Stimulated activated CD4-positive, alpha-beta T cell treated with anti-CD3 and anti-CD28 coated beads, Interleukin-4, amount 100 ng/mL, for 1 hour (primary cell): Measurements from ENCODE around the gene P2RY11.

ENCODE experiments used
- DNase-seq: peaks from one replicate; pipeline ENCODE4 v3.0.0-alpha.2; 2020

P2RY11 gene

DNA sequence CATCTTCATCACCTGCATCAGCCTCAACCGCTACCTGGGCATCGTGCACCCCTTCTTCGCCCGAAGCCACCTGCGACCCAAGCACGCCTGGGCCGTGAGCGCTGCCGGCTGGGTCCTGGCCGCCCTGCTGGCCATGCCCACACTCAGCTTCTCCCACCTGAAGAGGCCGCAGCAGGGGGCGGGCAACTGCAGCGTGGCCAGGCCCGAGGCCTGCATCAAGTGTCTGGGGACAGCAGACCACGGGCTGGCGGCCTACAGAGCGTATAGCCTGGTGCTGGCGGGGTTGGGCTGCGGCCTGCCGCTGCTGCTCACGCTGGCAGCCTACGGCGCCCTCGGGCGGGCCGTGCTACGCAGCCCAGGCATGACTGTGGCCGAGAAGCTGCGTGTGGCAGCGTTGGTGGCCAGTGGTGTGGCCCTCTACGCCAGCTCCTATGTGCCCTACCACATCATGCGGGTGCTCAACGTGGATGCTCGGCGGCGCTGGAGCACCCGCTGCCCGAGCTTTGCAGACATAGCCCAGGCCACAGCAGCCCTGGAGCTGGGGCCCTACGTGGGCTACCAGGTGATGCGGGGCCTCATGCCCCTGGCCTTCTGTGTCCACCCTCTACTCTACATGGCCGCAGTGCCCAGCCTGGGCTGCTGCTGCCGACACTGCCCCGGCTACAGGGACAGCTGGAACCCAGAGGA lies 2.6 kb downstream of the P2RY11 start:
- peak; percentile 35 for DNase-seq

DNA sequence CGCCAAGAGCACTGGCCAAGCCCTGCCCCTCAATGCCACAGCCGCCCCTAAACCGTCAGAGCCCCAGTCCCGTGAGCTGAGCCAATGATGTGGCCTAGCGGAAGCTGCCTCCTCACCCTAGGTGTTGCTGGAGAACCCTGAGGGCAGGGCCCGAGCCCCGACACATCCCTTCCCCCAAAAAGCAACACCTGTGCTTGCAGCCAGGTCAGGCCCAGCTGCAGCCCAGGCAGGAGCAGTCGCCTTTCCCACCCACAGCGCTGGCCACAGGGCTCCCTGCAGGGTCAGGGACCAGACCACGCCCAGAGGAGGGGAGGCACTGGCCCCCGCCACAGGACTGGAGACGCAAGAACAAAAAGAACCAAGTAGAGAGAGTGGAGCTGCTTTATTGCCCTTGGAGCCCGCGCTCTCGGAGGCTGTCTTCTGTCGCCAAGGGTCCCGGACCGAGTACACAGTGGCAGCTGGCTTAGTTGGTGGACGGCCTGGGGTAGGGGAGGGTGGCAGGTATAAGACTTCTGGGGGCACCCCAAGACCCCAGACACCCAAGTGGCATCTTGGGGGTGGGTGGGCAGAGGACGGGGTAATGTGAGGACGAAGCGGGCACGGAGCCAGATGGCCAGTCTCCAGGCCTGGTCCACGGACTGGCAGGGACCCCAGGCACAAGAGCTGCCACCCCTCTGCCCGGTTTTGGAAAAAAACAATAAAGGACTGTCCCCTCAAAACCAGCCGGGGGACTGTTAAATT lies 3.3 kb downstream of the P2RY11 start:
- DNase-seq, result peak; percentile 41

DNA sequence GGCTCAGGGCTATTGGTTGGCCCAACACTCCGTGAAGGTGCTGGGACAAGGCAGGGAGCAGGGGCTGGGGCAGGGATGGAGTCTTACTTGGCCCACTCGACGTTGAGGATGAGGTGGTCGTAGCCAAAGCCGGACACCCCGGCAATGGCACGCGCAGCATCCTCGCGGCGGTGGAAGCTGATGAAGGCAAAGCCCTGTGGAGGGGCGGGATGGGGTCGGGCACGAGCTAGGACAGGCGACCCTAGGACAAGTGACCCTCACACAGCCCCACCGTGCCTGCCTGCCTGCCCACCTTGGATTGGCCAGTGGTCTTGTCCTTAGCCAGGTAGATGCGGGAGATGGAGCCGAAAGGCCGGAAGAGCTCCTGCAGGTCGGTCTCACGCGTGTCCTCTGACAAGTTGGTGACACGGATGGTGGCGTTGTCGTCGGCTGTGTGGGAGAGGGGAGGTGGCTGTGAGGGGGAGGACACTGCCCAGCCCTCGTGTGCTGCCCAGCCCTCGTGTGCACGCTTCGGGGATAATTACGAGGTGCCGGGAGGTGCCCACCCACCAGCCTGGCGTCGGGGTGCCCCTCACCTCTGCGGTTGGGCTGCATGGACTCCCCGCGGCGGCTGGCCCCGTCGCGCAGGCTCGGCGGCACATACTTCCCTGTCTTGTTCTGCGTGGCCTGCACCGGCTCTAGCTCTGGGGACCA lies 4.0 kb downstream of the P2RY11 start:
- no peak for DNase-seq

DNA sequence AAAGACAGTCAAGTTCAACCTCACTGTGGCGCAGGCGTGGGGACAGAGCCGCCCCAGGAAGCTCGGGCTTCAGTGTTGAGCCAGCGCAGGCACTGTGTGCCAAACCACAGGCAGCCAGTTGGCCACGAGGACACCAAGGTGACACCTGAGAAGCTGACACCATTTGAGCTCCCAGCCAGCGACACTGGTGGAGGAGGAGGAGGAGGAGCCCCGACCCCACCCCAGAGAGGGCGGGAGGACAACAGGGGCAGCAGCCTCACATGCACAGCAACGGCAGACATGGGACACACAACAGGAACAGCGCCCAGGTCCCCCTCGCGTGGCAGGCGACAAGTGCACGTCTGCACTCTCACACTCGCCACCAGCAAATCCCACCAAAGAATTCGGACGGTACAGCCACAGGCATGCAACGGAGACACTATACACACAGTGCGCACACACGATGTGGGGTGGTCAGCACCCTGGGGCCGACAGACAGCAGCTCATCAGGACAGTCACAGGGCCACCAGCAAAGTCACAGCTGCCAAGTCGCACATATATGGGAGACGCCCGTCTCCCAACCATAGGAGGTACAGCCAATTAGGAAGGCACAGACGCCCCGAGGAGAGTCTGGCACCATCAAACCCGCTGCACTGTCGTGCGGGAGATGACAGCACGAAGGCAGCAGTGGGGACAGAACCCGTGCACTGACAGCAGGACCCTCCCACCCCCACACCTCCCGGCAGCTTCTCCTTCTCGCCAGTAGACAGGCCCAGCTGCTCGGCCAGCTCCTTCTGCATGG lies 4.8 kb downstream of the P2RY11 start:
- no peak for DNase-seq

DNA sequence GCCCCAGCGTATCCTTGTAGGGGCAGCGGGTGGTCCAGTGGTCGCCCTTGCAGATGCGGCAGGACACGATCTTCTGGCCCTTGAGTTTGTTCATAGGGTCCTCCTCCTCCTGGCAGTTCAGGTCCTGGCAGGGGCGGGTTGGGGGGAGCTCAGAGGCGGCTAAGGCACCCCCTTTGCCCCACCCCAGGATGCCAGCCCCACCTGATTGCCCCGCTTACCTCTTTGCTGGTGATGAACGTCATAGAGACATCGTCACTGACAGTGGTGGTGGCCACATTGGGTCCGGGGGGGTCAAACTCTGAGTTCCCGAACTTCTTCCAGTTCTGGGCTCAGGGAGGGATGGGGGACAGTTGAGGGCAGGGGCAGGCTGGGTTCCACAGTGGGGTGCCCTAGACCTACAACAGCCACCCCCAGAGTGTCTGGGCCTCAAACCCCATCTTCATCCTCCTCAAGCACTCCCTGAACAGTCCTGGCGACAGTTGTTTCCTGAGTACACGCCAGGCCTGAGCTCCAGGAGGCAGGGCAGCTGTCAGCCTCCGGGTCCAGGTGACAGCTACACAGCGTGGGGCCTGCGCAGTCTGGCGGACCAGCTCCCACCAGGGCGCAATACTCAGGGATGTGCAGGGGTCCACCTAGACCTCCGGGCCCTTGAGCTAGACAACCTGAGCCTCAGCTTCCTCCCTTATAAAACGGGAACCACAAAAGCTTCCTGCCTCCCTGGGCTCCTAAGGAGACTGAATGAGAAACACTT lies 5.5 kb downstream of the P2RY11 start:
- no peak for DNase-seq

DNA sequence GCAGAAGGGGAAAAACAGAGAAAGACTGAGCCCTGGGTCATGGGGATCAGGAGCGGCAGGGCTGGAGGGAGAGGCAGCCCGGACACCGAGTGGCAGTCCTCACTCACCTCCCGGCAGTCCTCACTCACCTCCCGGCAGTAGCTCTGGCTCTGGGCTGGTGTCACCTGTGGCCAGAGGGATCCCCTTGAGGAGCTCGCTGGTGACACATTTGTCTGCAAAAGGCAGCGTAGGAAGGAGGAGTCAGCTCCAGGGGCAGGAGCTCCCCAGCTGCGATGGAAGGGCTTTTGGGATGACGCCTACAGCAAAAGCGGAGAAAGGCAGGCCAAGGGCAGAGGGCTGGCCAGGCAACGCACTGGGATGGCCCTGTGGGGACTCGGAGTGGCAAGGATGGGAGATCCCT lies 7.5 kb downstream of the P2RY11 start:
- no peak for DNase-seq

DNA sequence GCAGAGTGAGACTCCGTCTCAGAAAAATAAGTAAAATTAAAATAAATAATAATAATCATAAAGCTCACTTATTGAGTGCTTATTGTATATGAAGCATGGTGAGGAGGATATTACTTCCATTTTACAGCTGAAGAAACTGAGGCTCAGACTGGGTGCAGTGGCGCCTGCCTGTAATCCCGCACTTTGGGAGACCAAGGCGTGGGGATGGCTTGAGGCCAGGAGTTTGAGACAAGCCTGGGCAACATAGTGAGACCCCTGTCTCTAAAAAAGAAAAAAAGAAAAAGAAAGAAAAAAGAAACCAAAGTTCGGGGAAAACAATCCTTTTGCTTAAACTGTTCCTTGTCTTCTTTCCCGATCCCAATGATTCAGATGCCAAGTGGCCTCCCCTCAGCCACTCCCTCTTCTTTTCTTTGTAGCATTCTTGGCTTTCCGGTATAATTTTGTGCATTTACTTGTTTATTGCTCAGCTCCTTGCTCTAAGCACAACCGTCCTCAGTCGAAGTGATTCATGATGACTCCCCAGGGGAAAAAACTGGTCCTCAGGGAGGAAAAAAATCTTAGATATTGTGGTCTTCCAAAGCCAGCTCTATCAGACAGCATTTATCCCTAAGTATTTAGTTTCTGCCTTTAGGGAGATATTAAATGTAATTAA lies 9.2 kb downstream of the P2RY11 start:
- no peak for DNase-seq

DNA sequence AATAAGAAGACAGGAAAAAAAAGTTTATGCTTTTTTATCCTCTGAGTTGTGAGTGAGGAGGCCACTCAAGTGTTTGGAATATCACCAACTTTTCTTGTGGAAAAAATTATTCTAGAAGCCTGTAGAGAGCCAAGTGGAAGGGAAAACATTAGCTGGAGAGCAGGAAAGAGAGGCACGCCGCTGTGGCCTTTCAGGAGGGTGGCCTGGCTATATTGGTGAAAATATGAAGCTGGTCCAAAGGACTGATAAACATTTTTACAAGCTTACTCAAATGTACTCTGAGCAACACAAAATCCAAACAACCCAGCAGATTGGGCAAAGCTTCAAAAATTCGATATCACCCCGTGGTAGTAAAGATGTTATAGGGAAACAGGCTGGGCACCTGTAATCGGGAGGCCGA lies 10.6 kb downstream of the P2RY11 start:
- DNase-seq, result no peak

DNA sequence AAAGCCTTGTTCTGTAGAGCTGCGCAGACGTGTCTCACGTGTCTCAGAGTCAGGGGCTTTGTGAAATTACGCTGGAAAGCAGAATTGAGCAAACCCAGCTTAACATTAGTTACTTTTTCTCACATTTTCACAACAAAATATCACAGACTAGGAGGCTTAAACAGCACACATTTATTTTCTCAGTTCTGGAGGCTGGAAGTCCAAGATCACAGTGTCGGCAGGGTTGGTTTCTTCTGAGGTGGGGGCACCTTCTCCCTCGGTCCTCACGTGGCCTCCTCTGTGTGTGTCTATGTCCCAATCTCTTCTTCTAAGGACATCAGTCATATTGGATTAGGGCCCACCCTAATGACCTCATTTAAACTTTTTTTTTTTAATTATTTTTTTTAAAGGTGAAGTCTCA lies 12.9 kb downstream of the P2RY11 start:
- no peak for DNase-seq

DNA sequence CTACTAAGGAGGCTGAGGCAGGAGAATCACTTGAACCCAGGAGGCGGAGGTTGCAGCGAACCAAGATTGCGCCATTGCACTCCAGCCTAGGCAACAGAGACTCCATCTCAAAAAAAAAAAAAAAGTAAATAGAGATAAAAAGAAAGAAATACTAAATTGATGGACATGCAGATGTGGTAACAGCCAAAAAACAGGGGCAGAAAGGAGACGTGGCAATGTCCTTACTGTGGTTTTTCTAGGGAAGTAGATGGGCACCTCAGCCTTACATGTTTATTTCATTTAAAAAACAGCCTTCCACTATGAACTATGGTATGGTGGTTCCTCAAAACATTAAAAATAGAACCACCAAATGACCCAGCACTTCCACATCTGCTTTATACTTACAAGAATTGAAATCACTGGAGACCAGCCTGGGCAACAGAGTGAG lies 14.7 kb downstream of the P2RY11 start:
- no peak for DNase-seq

DNA sequence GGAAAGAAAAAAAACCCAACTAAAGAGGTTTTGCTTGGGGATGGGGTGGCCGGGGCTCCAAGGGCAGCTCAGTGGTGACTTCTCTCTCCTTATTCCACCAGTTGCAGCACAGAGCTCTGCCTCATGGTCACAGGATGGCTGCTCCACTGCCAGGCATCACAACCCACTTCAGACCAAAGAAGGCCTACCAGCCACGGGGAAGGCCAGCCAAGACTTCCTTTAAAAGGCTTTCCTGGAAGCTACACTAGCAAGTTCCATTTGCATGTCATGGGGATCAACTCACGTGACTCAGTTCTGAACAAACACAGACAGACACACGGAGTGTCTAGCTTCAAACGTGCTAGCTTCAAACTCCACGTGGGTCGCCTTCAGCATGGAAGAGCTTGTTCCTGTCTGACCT lies 21.4 kb downstream of the P2RY11 start:
- no peak for DNase-seq

DNA sequence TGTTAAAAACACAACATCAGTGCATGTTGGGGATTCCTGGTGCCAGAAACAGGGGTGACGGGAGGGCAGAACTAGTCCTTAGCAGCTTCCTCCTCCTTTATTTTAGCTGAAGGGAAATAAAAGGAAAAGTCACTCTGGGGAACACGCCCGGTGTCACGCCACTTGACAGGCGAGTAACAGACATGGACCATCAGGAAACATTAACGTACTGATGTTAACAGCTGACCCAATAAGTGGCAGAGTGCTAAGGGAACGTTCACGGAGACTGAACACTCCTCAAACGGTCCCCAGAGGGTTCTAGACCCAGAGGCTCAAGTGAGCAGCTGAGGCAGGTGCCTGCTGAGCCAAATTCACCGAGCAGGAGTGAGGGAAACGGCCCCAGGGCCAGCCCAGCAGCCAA lies 22.1 kb downstream of the P2RY11 start:
- no peak for DNase-seq

DNA sequence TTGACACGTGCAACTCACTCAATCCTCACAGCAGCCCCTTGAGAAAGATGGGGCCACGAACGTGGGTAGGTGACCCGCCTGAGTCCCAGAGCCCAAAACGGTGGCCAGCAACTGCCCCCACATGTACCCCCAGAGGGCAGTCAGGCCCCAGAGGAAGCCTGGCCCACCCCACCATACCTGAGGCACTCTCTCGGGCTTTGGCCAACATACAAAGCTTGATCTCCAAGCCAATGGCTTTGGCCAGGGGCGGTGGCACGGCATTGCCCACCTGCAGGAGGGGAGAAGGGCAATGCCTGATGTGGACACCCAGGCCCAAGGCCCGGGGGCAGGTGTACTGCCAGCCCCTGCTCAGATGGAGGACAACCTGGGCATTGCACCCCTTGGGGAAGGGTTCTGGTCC lies 22.5 kb downstream of the P2RY11 start:
- DNase-seq, result no peak

DNA sequence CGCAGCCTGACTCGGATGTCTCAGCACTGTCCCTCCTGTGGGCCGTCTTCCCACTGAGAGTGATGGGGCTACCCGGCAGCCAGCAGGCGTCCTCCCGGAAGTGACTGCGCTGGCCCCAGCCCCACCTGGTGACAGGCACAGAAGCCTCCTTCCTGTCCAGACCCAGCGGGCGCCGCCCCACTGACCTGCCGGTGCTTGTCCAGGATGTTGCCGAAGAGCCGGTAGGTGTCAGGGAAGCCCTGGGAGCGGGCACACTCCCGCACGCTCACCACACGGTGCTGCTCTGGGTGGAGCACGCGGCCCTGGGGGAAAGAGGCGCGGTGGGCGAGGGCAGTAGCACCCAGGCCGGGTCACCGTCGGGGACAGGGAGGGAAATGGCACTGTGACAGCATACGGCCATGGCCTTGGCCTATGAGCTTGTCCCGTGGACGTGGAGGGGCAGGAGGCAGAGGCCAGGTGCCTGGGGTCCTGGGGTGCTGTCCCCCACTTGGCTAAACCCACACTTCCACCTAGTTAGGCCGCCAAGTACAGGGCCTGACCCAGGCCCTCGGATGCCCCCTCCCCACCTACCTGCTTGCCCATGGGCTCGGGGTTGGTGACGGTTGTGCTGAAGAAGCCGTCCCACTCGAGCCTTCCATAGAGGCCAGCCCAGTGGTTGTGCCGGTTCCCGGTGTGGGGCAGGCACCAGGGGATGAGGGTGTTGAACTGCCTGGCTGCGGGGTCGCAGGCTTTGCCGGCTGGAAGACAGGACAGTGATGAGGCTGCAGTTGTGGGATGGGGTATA lies 24.2 kb downstream of the P2RY11 start:
- DNase-seq, result no peak

DNA sequence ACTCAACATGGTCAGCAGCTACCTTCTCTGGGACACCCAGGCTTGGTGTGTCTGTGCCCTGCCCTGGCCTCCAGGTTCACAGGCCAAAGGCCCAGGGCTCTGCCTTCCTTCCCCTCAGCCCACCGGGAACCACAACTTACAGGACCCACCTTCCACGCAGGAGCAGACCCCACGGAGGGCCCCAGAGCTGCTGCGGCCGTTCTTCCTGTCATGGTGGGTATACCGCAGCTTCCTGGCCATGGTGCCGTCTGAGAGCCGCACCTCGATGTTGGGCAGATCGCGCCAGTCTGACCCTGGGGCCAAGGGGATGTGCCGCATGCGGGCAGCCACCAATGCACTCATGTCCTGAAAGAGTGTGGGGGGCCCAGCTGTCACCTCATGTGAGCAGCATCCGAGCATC lies 25.4 kb downstream of the P2RY11 start:
- DNase-seq, result no peak

DNA sequence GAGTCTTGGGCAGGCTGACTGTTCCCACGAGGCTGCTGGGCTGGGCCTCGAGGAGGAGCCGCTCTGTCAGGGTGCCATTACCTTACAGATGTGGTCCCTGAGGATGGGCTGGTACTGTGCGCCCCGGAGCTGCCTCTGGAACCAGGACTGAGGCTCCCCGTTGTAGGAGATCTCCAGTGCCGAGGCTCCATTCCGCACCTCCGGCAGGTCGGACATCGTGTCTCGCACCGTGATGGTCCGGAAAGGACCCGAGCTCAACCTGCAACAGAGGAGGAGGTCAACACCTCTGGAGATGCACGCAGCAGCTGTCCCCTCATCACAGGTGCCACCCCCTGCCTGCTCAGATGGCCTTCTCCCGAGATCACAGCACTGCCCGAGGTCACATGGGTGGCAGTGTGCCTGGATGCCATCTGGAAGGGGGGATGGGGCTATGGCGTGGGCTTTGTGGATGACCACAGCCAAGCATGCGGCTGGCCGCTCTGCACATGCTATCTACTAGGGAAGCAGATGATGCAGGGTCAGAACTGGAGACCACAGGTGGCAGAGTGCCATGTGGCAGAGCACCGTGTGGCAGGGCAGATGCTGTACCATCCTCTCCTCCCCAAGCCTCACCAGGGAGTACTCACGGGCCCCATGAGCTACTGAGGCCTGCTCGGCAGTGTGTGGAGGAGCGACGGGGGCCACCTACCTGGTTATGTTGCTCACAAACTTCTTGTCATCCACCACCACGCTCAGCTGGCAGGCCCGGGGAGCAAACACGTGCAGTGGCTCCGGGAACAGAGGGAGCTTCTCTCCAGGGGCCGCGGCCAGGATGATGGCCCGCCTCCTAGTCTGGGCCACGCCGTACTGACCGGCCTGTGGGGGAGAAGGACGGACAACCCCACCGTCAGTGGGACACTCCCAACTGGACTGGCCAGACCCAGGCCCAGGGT lies 26.5 kb downstream of the P2RY11 start:
- DNase-seq, result no peak

DNA sequence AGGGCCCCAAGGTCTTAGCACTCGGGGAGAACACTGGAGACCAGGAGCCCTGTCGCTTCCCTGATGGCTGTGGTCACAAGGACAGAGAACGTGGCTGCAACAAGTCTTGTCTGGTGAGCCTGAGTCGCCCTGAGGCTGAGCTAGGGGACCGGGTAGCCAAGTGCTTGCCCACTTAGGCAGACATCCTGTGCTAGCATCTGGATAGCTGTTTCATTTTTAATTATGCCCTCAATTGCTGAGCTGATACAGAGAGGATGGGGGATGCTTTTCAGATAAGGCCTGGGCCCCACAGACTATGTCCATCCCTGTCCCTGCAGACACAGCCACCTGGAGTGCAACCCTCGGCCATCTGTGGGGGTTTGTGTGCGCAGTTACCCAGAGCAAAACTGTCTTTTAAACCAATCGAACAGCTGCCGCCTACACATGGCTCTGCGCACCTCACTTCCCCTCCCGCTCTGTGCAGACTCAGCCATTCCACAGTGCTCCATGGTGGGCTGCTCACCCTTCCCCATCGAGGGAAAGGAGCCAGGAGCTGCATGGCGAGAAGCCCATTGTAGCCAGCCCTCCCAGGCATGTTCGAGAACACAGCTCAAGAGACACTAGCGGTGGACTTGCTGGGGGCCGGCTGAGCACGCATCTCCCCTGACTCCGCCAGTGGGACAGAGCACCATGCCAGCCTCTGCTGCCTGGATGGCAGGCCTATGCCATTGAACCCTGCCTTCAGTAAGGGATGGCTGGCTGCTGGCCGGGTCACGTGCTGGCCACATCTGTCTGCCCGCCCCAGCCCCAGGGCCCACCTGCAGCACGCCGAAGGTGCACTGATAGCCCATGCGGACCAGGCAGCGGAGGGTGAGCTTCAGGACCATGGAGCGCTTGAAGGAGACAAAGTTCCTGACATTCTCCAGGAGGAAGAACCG lies 27.6 kb downstream of the P2RY11 start:
- DNase-seq, result no peak

DNA sequence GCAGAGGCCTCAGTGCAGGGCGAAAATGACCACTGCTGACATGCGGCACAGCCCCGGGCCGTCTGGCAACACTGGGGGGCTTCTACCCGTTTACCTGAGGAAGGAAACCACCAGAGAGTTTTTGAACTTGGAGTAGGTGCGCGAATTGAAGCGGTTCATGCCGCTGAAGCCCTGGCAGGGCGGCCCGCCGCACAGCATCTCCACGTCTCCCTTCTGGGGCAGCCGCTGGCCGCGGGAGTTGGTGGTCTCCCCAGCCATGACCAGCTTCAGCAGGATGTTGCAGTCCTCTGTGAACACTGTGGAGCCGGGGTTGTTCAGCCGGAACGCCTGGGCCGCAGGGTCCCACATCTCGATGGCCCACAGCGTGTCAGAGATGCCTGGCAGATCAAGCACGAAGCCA lies 28.5 kb downstream of the P2RY11 start:
- no peak for DNase-seq

DNA sequence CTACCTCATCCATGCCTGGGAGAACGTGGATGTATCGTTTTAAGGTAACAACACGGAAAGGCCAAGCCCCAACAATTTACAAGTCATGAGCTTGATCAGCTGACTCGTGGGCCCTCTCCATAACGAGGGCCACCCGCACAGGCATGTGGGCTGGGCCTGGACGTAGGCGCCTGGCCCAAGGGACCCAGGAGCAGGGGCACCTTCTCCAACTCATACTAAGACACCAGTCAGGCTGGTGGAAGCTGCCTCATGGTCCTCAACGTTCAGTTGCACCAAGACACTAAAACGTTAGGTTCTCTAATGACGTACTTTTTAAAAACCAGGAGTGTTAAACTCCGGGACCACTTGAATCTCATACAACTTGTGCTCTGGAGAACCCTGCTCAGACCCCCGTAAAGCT lies 30.0 kb downstream of the P2RY11 start:
- DNase-seq, result no peak
